A204.1 (cell line): ENCODE measurements around the gene LARP4B.

Experiments used
- FAIRE-seq: peaks from 2 replicates; lab custom pipeline; 2012; peaks lifted over from hg19 to GRCh38; lab: Jason Lieb, UNC

LARP4B gene

GRCh38 chr10:931326-932318 is at the start of gene LARP4B:
LARP4B (minus strand) TSS chr10:931705; CDS start chr10:885721, 45,984 bp downstream.
- no peak for FAIRE-seq

- FAIRE-seq: no peak
Observed at GRCh38 chr10:980468-981093, 49.1 kb upstream of the LARP4B start.

GRCh38 chr10:978826-979421 is 47.4 kb upstream of the LARP4B start:
- no peak for FAIRE-seq

GRCh38 chr10:976316-976715 is 44.8 kb upstream of the LARP4B start:
- FAIRE-seq: no peak

GRCh38 chr10:974785-975074 is 43.2 kb upstream of the LARP4B start:
- no peak for FAIRE-seq

- no peak for FAIRE-seq
Observed at GRCh38 chr10:974038-974784, 42.7 kb upstream of the LARP4B start.

- FAIRE-seq: no peak
Observed at GRCh38 chr10:972763-973162, 41.3 kb upstream of the LARP4B start.

GRCh38 chr10:971613-972012 is 40.1 kb upstream of the LARP4B start:
- FAIRE-seq: no peak

GRCh38 chr10:971150-971542 is 39.6 kb upstream of the LARP4B start:
- no peak for FAIRE-seq

GRCh38 chr10:970311-971149 is 39.0 kb upstream of the LARP4B start:
- FAIRE-seq: no peak

GRCh38 chr10:969473-970150 is 38.1 kb upstream of the LARP4B start:
- no peak for FAIRE-seq

- FAIRE-seq: no peak
Observed at GRCh38 chr10:968546-969199, 37.2 kb upstream of the LARP4B start.

- FAIRE-seq: no peak
Observed at GRCh38 chr10:966466-967235, 35.1 kb upstream of the LARP4B start.

- FAIRE-seq: no peak
Observed at GRCh38 chr10:964988-965417, 33.5 kb upstream of the LARP4B start.

GRCh38 chr10:964321-964987 is 32.9 kb upstream of the LARP4B start:
- FAIRE-seq: no peak

GRCh38 chr10:963655-964054 is 32.1 kb upstream of the LARP4B start:
- FAIRE-seq: no peak

GRCh38 chr10:963186-963585 is 31.7 kb upstream of the LARP4B start:
- no peak for FAIRE-seq

- no peak for FAIRE-seq
Observed at GRCh38 chr10:962342-962741, 30.8 kb upstream of the LARP4B start.

GRCh38 chr10:958856-959255 is 27.4 kb upstream of the LARP4B start:
- no peak for FAIRE-seq
